NCI-H128 (cell line): ENCODE data around the gene HOXB8.
A peak's percentile ranks its signal among the peaks of the same experiment; 100 is the strongest.

ENCODE experiments used
- DNase-seq: peaks from one replicate; lab custom pipeline; 2025; ENCODE audit not compliant: unreplicated experiment; lab: John Stamatoyannopoulos, UW

Gene HOXB8

GRCh38 chr17:48624544-48625494, 9.7 kb upstream of the HOXB8 start:
- DNase-seq: no peak

GRCh38 chr17:48624118-48624517, 9.0 kb upstream of the HOXB8 start:
- DNase-seq: no peak

DNA sequence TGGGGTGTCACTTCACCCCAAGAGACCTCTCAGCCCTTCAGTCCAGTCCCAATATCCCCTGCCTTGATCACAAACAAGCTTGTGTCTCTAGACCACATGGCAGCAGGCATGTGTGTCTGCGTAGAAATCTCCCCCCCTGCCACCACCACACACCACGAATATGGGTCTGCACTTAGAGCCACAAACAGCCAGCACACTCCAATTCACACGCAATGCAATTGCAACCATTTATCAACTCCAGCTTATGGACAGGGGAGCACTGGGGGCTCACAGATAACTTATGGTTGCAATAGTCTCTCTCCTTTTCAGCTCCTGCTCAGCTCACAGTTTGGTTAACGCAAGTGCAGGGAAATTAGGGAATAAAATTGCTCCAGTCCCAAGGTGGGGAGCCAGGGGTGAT, 8.5 kb upstream of the HOXB8 start:
- no peak for DNase-seq

- no peak for DNase-seq
Measured at GRCh38 chr17:48622857-48623256, 7.8 kb upstream of the HOXB8 start.

- DNase-seq: no peak
Measured at GRCh38 chr17:48621410-48622392, 6.6 kb upstream of the HOXB8 start.

- no peak for DNase-seq
Measured at GRCh38 chr17:48620461-48621139, 5.5 kb upstream of the HOXB8 start.

- DNase-seq: no peak
Measured at GRCh38 chr17:48619826-48620449, 4.8 kb upstream of the HOXB8 start.

GRCh38 chr17:48618256-48618896, 3.3 kb upstream of the HOXB8 start:
- DNase-seq: peak; percentile 67

DNA sequence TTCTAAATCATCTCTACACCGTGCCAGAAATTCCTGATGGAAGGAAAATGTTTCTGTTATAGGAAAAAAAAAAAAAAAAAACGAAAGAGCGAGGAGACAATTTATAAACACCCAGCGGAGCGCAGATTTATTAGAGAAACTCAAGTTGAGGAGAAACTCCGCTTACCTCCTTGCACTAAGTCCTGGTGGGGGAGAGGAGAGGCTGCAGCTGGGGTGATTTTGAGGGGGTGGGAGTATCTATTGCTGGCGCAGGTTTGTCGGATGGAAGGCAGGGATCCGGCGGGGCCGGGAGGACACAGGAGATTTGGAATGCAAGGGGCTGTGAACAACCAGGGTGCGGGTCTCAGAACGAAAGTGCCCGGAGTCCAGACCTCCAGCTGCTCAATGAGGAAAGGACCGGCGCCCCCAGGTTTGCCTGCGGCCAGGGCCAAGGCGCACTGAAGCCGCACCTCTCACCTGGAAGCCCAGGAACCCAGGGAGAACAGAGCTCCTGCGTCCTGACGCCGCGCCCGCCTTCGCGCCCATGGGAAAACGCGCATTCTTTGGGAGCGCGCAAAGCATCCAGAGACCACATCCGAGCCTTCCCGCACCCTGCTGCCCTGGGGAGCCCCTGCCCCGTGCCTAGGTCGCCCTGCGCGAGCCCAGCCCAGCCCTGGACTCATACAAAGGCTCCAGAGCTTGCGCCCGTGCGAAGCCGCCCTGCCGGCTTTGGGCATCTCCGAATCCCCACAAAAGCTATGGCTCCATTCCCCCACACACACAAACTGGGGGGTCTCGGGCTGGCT, 2.6 kb upstream of the HOXB8 start:
- DNase-seq: no peak

GRCh38 chr17:48616717-48617470, 1.8 kb upstream of the HOXB8 start:
- no peak for DNase-seq

DNA sequence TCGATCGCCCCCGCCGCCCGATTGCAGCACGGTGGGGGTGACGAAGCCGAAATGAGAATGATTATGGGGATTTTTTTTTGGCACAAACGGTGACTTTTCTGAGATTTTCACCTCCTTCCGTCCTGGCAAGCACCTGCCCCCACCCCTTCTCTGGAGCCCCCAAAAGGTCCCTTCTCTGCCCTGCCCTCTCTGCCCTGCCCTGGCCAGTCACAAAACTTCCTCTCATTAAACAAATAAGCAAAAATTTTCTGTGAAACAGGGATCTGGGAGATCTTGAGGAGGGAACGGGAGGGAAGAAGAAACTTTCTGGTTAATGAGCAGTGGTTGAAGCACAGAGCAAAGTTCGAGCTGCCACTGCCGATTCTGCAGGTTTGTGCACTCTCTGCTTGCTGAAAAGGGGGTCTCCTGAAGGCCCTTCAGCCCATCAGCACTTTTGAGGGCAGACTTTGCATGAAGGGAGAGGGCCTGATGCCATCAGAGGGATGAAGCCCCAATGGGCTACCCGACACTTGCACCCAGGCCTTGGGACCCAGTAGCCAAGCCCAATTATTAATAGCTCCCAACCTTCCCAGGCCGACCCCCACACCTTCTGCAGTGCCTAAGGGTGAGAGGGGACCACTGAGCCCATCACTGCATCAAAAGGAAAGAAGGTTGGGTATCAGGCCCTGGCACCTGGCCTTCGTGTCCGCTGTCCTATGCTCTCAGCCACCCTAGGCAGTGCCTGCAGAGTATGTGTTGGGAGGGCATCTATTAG, 1.0 kb upstream of the HOXB8 start:
- no peak for DNase-seq

GRCh38 chr17:48613862-48614694, 1.0 kb downstream of the HOXB8 start:
- no peak for DNase-seq

- no peak for DNase-seq
Measured at GRCh38 chr17:48612854-48613691, 2.0 kb downstream of the HOXB8 start.

DNA sequence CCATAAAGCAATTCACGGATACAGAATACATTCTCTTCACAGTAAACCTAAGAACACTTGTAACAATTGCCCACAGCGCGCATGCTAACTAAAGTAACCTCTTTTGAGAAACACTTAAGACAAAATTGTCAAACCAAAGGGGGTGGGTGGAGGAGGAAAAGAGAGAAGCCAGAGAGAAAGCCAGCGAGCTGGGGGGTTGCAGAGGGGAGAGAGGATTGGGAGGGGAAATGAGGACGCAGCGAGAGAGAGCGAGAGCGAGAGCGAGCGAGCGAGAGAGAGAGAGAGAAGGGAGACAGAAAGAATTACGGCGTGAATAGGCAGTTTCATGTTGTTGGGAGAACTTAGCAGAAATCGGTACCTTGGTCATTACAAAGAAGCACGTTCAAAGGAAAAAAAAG, 2.6 kb downstream of the HOXB8 start:
- DNase-seq: no peak

DNA sequence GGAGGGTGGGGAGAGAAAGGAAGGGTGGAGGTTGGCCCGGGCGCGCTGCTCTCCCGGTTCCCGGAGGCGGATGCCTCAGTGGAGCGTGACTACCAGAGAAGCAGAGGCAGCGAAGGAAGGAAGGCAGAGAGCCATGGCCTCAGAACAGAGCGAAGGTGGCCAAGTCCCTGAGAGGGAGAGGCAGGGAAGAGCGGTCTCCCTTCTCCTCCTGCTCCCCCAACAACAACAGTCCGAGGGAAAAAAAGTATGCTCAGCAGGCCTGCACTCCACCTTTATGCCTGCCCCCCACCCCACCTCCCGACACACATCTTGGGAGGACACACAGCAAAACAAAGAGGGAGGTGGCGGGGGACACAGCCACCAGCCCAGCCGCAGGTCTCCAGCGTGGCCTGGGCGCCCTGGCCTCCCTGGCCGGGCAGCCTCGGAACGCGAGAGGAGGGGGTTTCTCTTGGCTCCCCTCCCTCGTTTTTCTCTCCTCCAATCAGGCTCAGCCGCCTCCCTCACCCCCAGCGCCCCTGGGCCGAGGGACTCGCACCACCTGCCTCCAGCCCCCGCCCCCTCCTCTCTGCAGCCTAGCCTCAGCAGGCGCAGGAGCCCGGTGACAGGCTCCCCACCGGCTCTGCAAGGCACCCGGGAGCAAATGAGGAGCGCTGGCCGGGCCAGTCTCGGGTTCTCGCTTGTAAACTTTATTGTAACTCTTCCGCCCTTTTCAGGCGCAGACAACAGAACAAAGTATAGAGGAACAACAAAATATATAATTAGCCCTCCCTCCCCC, 3.2 kb downstream of the HOXB8 start:
- DNase-seq: peak; percentile 44
